MM.1S (cell line): ENCODE results near the gene MR1.

ENCODE experiments used
- CTCF ChIP-seq: fragments of 300-600 bp; sonication (generic); IDR thresholded peaks from 2 replicates; pipeline ENCODE4 v1.5.1; 2016; ENCODE audit warnings: antibody characterized with exemption, low read length, mixed read lengths
- EZH2 ChIP-seq: fragments of 300-600 bp; sonication (generic); optimal IDR thresholded peaks from 2 replicates; pipeline ENCODE3; 2017; ENCODE audit warnings: low read depth, mild to moderate bottlenecking, antibody characterized with exemption, low read length, mixed read lengths

GRCh38 chr1:181028615-181029014 lies 5.2 kb upstream of the MR1 start:
- TF ChIP-seq CTCF (no peak), EZH2 (no peak)
